H9 (cell line): ENCODE data around the gene DMKN. TPM values are rescaled to one million over a fixed set of nuclear protein-coding genes. Genes with fewer than 3 reads are reported as not detected.

Experiments used
- DNase-seq: peaks from one replicate; pipeline ENCODE4 v3.0.0-alpha.2; 2017
- H2AFZ ChIP-seq: one replicate; pipeline ENCODE4 v1.6.1; 2013; ENCODE audit warnings: mild to moderate bottlenecking, low read length, control low read depth, moderate library complexity
- H2AK5ac ChIP-seq: 2 replicates; pipeline ENCODE4 v1.6.1; 2013; ENCODE audit warnings: low read length, control low read depth, mixed read lengths; ENCODE audit not compliant: insufficient read length
- H2BK120ac ChIP-seq: one replicate; pipeline ENCODE4 v1.6.1; 2013; ENCODE audit warnings: low read depth, mild to moderate bottlenecking, low read length, control low read depth, inconsistent platforms; ENCODE audit not compliant: poor library complexity, severe bottlenecking
- H2BK12ac ChIP-seq: 2 replicates; pipeline ENCODE4 v1.6.1; 2013; ENCODE audit warnings: low read length, control low read depth, mixed read lengths, low read depth; ENCODE audit not compliant: insufficient read length
- H2BK15ac ChIP-seq: 2 replicates; pipeline ENCODE4 v1.6.1; 2013; ENCODE audit warnings: low read depth, low read length, control low read depth
- H2BK20ac ChIP-seq: one replicate; pipeline ENCODE4 v1.6.1; 2013; ENCODE audit warnings: low read depth, mild to moderate bottlenecking, low read length, control low read depth, inconsistent platforms; ENCODE audit not compliant: poor library complexity, severe bottlenecking
- H2BK5ac ChIP-seq: 2 replicates; pipeline ENCODE4 v1.6.1; 2013; ENCODE audit warnings: low read length, control low read depth, mixed read lengths; ENCODE audit not compliant: insufficient read length
- H3K14ac ChIP-seq: 2 replicates; pipeline ENCODE4 v1.6.1; 2013; ENCODE audit warnings: low read length, control low read depth; ENCODE audit not compliant: insufficient read depth
- H3K18ac ChIP-seq: 2 replicates; pipeline ENCODE4 v1.6.1; 2013; ENCODE audit warnings: low read depth, mild to moderate bottlenecking, mixed read lengths, low read length, control low read depth; ENCODE audit not compliant: insufficient read length
- H3K23ac ChIP-seq: 2 replicates; pipeline ENCODE4 v1.6.1; 2013; ENCODE audit warnings: low read length, control low read depth, mixed read lengths, low read depth; ENCODE audit not compliant: insufficient read length
- H3K23me2 ChIP-seq: 2 replicates; pipeline ENCODE4 v1.6.1; 2013; ENCODE audit warnings: low read depth, mild to moderate bottlenecking, mixed read lengths, low read length, control low read depth; ENCODE audit not compliant: insufficient read length, poor library complexity, severe bottlenecking
- H3K27ac ChIP-seq: 2 replicates; pipeline ENCODE4 v1.5.1; 2013; ENCODE audit warnings: low read length, control low read depth, mixed read lengths, low read depth; ENCODE audit not compliant: insufficient read length
- H3K27me3 ChIP-seq: 2 replicates; pipeline ENCODE4 v1.6.1; 2013; ENCODE audit warnings: low read length, control low read depth, inconsistent platforms; ENCODE audit not compliant: insufficient read depth
- H3K4ac ChIP-seq: 2 replicates; pipeline ENCODE4 v1.6.1; 2013; ENCODE audit warnings: low read depth, mild to moderate bottlenecking, control low read depth, inconsistent platforms, low read length, moderate library complexity
- H3K4me1 ChIP-seq: 2 replicates; pipeline ENCODE4 v1.6.1; 2013; ENCODE audit warnings: low read length, control low read depth, inconsistent platforms; ENCODE audit not compliant: insufficient read depth
- H3K4me2 ChIP-seq: 2 replicates; pipeline ENCODE4 v1.6.1; 2013; ENCODE audit warnings: low read length, control low read depth, mixed read lengths; ENCODE audit not compliant: insufficient read length, insufficient read depth
- H3K56ac ChIP-seq: 2 replicates; pipeline ENCODE4 v1.6.1; 2013; ENCODE audit warnings: low read depth, mild to moderate bottlenecking, mixed read lengths, low read length, control low read depth; ENCODE audit not compliant: insufficient read length
- H3K79me1 ChIP-seq: 2 replicates; pipeline ENCODE4 v1.6.1; 2013; ENCODE audit warnings: low read depth, mild to moderate bottlenecking, moderate library complexity, low read length, control low read depth, inconsistent platforms; ENCODE audit not compliant: insufficient read depth, poor library complexity, severe bottlenecking
- H3K79me2 ChIP-seq: 2 replicates; pipeline ENCODE4 v1.6.1; 2013; ENCODE audit warnings: low read length, control low read depth, inconsistent platforms; ENCODE audit not compliant: insufficient read depth
- H3K9ac ChIP-seq: 2 replicates; pipeline ENCODE4 v1.6.1; 2013; ENCODE audit warnings: low read length, control low read depth, mixed read lengths; ENCODE audit not compliant: insufficient read length; ENCODE audit errors: extremely low read depth
- H3K9me3 ChIP-seq: one replicate; pipeline ENCODE4 v1.6.1; 2013; ENCODE audit warnings: low read depth, low read length, inconsistent platforms; ENCODE audit not compliant: control insufficient read depth
- H3T11ph ChIP-seq: one replicate; pipeline ENCODE4 v1.6.1; 2013; ENCODE audit warnings: mild to moderate bottlenecking, low read length, control low read depth, inconsistent platforms
- H4K20me1 ChIP-seq: one replicate; pipeline ENCODE4 v1.6.1; 2013; ENCODE audit not compliant: control insufficient read depth, insufficient read length, insufficient read depth
- H4K5ac ChIP-seq: 2 replicates; pipeline ENCODE4 v1.6.1; 2013; ENCODE audit warnings: low read depth, mild to moderate bottlenecking, mixed read lengths, low read length, control low read depth; ENCODE audit not compliant: insufficient read length
- H4K8ac ChIP-seq: replicated peaks from 2 replicates; pipeline ENCODE4 v1.6.1; 2013; ENCODE audit warnings: low read length, control low read depth, mixed read lengths, low read depth; ENCODE audit not compliant: insufficient read length
- H4K91ac ChIP-seq: 2 replicates; pipeline ENCODE4 v1.6.1; 2013; ENCODE audit warnings: low read depth, mild to moderate bottlenecking, moderate library complexity, mixed read lengths, low read length, control low read depth; ENCODE audit not compliant: insufficient read length
- H3K27ac Mint-ChIP-seq, 3 experiments: 2 replicates in 2 of 3; 3 replicates in 1 of 3; pipeline ENCODE4 v1.8.0; 2020 to 2021; ENCODE audit warnings: mixed read lengths in 3 of 3, mild to moderate bottlenecking in 1 of 3, moderate library complexity in 1 of 3
- H3K27me3 Mint-ChIP-seq: 2 replicates; pipeline ENCODE4 v1.8.0; 2021; ENCODE audit warnings: low read depth, mild to moderate bottlenecking, moderate library complexity, mixed read lengths
- H3K36me3 Mint-ChIP-seq, 3 experiments: 2 replicates in 2 of 3; 3 replicates in 1 of 3; pipeline ENCODE4 v1.8.0; 2020 to 2021; ENCODE audit warnings: low read depth in 3 of 3, mixed read lengths in 3 of 3; ENCODE audit not compliant: insufficient read depth in 1 of 3
- H3K4me1 Mint-ChIP-seq, 2 experiments: 2 replicates each; pipeline ENCODE4 v1.8.0; 2020; ENCODE audit warnings: mixed read lengths in 2 of 2
- H3K4me3 Mint-ChIP-seq, 2 experiments: 2 replicates in 1 of 2; 3 replicates in 1 of 2; pipeline ENCODE4 v1.8.0; 2020 to 2021; ENCODE audit warnings: mild to moderate bottlenecking in 2 of 2, mixed read lengths in 2 of 2, moderate library complexity in 1 of 2
- H3K9me3 Mint-ChIP-seq, 2 experiments: 2 replicates in 1 of 2; 3 replicates in 1 of 2; pipeline ENCODE4 v1.8.0; 2020; ENCODE audit warnings: mild to moderate bottlenecking in 2 of 2, mixed read lengths in 2 of 2, moderate library complexity in 1 of 2
- WGBS: extraction: QIAGEN DNeasy Blood & Tissue Kit; methylation state at CpG from one replicate; pipeline ENCODE4 v1.1.7; 2013; ENCODE audit warnings: missing lambda C conversion rate, low lambda C conversion rate, mixed read lengths; ENCODE audit not compliant: insufficient read length; ENCODE audit errors: extremely low coverage; 5-methylcytosine and 5-hydroxymethylcytosine counted together
- total RNA-seq: library from RNA; stranded (reverse); gene quantifications from 2 replicates; pipeline ENCODE4 v1.2.1, GENCODE V29; 2021
- TF ChIP-seq, protein P1 (sequence below): fragments of 200-600 bp; sonication (generic); conservative IDR thresholded peaks from 3 replicates; pipeline ENCODE4 v1.8.0; 2021; ENCODE audit warnings: antibody characterized with exemption, mild to moderate bottlenecking

Gene DMKN
- total RNA-seq, 1 experiment from 2014 or later, result 278 TPM

DNA sequence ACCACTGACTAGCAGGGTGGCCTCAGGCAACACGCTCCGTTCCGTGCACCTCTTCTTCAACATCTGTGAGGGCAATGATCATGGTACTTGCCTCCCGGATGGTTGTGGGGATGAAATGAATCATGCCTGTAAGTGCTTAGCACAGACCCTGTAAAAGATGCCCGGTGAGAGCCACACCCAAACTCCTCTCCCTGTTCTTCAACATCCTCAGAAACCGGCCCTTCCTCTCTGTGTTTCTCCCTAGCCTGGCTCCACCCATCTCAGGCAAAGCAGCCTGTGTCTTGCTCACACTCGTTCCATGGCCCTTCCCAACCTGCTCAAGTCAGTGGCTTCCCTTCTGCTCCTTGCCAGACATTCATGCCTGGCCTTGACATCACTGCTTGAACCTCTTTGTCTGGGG, 5.8 kb upstream of the DMKN start:
- H3K36me3 Mint-ChIP-seq, result no peaks in the 10 kb centered on the region
- Histone ChIP-seq H2BK20ac (no peak overlapping the region), H3K4me1 (peaks cover 5% of the 10 kb centered on the region; the same call in 1 of the 2 replicates), H4K20me1 (no peaks in the 10 kb centered on the region), H2BK5ac (no peak overlapping the region), H4K5ac (no peak overlapping the region), H3K4ac (no peak overlapping the region), H2AK5ac (no peak overlapping the region), H4K8ac (no peak overlapping the region), H3K27ac (no peak overlapping the region), H3K79me2 (no peaks in the 10 kb centered on the region), H3K9ac (no peak overlapping the region), H3K14ac (no peak overlapping the region), H3K9me3 (no peaks in the 10 kb centered on the region), H4K91ac (no peak overlapping the region), H3K79me1 (no peaks in the 10 kb centered on the region), H2BK120ac (no peak overlapping the region), H3K23me2 (peaks cover 3% of the 10 kb centered on the region), H2AFZ (no peak overlapping the region), H3T11ph (no peak overlapping the region), H3K4me2 (no peak overlapping the region), H3K18ac (no peak overlapping the region), H2BK15ac (no peak overlapping the region), H3K23ac (no peak overlapping the region), H2BK12ac (no peak overlapping the region), H3K56ac (no peak overlapping the region), H3K27me3 (no peaks in the 10 kb centered on the region; the same call in none of the 2 replicates)
- H3K4me3 Mint-ChIP-seq, result no peak overlapping the region; a peak in 1 of 5 replicates
- H3K27ac Mint-ChIP-seq, result 0 out of 7 replicates have a peak overlapping the region, but pooled peaks of 1 of the 3 experiments have one; percentile 0
- H3K4me1 Mint-ChIP-seq, result peaks cover 16 to 40% of the 10 kb centered on the region in 2 experiments
- H3K9me3 Mint-ChIP-seq, result no peaks in the 10 kb centered on the region; a peak in 1 of 5 replicates
- TF ChIP-seq, protein P1, sequence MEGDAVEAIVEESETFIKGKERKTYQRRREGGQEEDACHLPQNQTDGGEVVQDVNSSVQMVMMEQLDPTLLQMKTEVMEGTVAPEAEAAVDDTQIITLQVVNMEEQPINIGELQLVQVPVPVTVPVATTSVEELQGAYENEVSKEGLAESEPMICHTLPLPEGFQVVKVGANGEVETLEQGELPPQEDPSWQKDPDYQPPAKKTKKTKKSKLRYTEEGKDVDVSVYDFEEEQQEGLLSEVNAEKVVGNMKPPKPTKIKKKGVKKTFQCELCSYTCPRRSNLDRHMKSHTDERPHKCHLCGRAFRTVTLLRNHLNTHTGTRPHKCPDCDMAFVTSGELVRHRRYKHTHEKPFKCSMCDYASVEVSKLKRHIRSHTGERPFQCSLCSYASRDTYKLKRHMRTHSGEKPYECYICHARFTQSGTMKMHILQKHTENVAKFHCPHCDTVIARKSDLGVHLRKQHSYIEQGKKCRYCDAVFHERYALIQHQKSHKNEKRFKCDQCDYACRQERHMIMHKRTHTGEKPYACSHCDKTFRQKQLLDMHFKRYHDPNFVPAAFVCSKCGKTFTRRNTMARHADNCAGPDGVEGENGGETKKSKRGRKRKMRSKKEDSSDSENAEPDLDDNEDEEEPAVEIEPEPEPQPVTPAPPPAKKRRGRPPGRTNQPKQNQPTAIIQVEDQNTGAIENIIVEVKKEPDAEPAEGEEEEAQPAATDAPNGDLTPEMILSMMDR, result no peak
- no peak for DNase-seq
- no CpG with 5 or more reads among the region's 7 CpGs for WGBS
- H3K27me3 Mint-ChIP-seq, result peaks cover 20% of the 10 kb centered on the region
